Suprapubic skin (tissue), 4 donors: ENCODE measurements around the gene TSPAN13. TPM values are rescaled to one million over a fixed set of nuclear protein-coding genes. Genes with fewer than 3 reads are reported as not detected.

Source experiments
- DNase-seq, 2 donors: peaks; one replicate each; pipeline ENCODE4 v3.0.0-alpha.2; 2019; ENCODE audit warnings: low spot score in 2 of 2
- H3K27ac ChIP-seq: fragments of 200-600 bp; sonication (generic); one replicate; pipeline ENCODE4 v1.5.1; 2019
- H3K27me3 ChIP-seq: fragments of 200-600 bp; sonication (generic); one replicate; pipeline ENCODE4 v1.5.1; 2019
- H3K36me3 ChIP-seq: fragments of 200-600 bp; sonication (generic); one replicate; pipeline ENCODE4 v1.5.1; 2019
- H3K4me1 ChIP-seq: fragments of 200-600 bp; sonication (generic); one replicate; pipeline ENCODE4 v1.5.1; 2019
- H3K4me3 ChIP-seq: fragments of 200-600 bp; sonication (generic); one replicate; pipeline ENCODE4 v1.5.1; 2019; ENCODE audit warnings: mild to moderate bottlenecking
- H3K9me3 ChIP-seq: fragments of 200-600 bp; sonication (generic); one replicate; pipeline ENCODE4 v1.5.1; 2019
- CTCF ChIP-seq, 2 donors: fragments of 200-600 bp in 1 of 2; fragments of 450-650 bp in 1 of 2; sonication (generic) in 1 of 2; IDR thresholded peaks; one replicate each; pipeline ENCODE4 v1.5.1; 2016 to 2019; ENCODE audit warnings: antibody characterized with exemption in 2 of 2, mild to moderate bottlenecking in 1 of 2, moderate library complexity in 1 of 2
- EP300 ChIP-seq: sonication (generic); formaldehyde crosslinking; IDR thresholded peaks from one replicate; pipeline ENCODE4 v1.6.1; 2017; ENCODE audit warnings: antibody characterized with exemption
- POLR2A ChIP-seq, 2 donors: fragments of 450-650 bp; IDR thresholded peaks; one replicate each; pipeline ENCODE4 v1.6.1; 2017; ENCODE audit warnings: antibody characterized with exemption in 2 of 2, mild to moderate bottlenecking in 2 of 2, moderate library complexity in 2 of 2
- POLR2AphosphoS5 ChIP-seq, 3 donors: sonication (generic); formaldehyde crosslinking; IDR thresholded peaks; one replicate each; pipeline ENCODE4 v1.6.1; 2017; ENCODE audit warnings: antibody characterized with exemption in 3 of 3
- WGBS: methylation state at CpG from one replicate; pipeline ENCODE4 v1.1.5; 2018; 5-methylcytosine and 5-hydroxymethylcytosine counted together
- total RNA-seq, 4 donors: library from RNA; depleted of rRNA; stranded (reverse); fragments of >200 nt; gene quantifications; one replicate each; pipeline ENCODE4 v1.1.0, GENCODE V29; 2016

Gene TSPAN13
- total RNA-seq, 4 donors from 2014 or later, result 6.9 to 17.2 (median 12.4) TPM

DNA sequence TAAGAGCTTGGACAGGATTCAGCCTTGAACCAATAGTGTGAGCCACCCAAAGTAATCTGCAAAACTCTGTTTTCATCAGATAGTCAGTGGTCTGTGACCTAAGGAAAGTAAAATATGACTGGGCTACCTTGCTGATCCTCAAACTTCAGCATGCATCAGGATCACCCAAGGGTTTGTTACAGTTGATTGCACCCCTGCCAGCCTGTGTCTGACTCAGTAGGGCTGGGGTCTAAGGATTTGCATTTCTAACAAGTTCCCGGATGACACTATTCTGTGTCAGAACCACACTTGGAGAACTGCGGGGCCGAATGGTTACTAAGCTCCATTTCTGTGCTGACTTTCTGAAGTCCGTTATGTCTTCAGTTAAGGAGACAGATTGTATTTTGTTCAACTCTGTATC lies 40.6 kb upstream of the TSPAN13 start:
- no peak overlapping the region for H3K4me3 ChIP-seq

GRCh38 chr7:16715928-16716327 lies 37.6 kb upstream of the TSPAN13 start:
- no peak for TF ChIP-seq POLR2AphosphoS5 (IDR thresholded peaks at IDR 0.05)
- TF ChIP-seq CTCF (IDR thresholded peaks at IDR 0.05), result no peak
- TF ChIP-seq POLR2A (IDR thresholded peaks at IDR 0.05), result no peak
- TF ChIP-seq EP300, result no peak
- H3K27me3 ChIP-seq, result no peaks in the 10 kb centered on the region
- DNase-seq, result no peak
- no peaks in the 10 kb centered on the region for H3K4me1 ChIP-seq
- H3K36me3 ChIP-seq, result no peaks in the 10 kb centered on the region
- H3K4me3 ChIP-seq, result no peak overlapping the region
- no peak overlapping the region for H3K27ac ChIP-seq
- no peaks in the 10 kb centered on the region for H3K9me3 ChIP-seq

More for the DNA sequence above, 40.6 kb upstream of the TSPAN13 start:
- Histone ChIP-seq H3K36me3 (no peaks in the 10 kb centered on the region), H3K4me1 (no peaks in the 10 kb centered on the region), H3K27me3 (no peaks in the 10 kb centered on the region), H3K27ac (no peak overlapping the region), H3K9me3 (no peaks in the 10 kb centered on the region)
- no peak for DNase-seq
- 96% methylated on average over 4 of the region's 4 CpGs for WGBS
- TF ChIP-seq POLR2AphosphoS5 (IDR thresholded peaks at IDR 0.05) (no peak), EP300 (no peak), CTCF (IDR thresholded peaks at IDR 0.05) (no peak)

- no peak overlapping the region for H3K27ac ChIP-seq
- 85% methylated on average over 3 of the region's 3 CpGs for WGBS
Observed at GRCh38 chr7:16718111-16718656, 35.4 kb upstream of the TSPAN13 start.

DNA sequence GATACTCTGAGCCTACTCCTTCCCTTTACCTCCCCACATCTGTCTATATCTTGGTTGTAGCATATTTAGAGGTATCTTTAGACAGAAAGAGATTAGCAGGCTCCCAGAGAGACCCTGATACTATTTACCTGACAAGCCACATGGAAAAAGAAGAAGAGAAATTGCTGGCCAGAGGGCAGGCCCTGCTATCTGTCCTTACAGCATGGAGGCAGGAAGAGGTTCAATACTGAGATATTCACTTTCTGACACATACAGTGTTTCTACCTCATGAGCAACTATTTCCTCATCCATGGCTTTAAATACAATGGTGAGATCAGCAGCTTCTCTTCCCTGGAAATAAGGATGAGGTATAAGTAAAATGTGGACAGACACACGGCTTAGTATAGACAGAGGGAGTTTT lies 33.9 kb upstream of the TSPAN13 start:
- H3K36me3 ChIP-seq, result no peaks in the 10 kb centered on the region
- DNase-seq, result no peak
- WGBS, result 98% methylated on average over 1 of the region's 1 CpG
- TF ChIP-seq POLR2AphosphoS5 (IDR thresholded peaks at IDR 0.05), result no peak
- TF ChIP-seq POLR2A (IDR thresholded peaks at IDR 0.05), result no peak
- TF ChIP-seq CTCF (IDR thresholded peaks at IDR 0.05), result no peak
- TF ChIP-seq EP300, result no peak
- H3K4me1 ChIP-seq, result no peaks in the 10 kb centered on the region
- no peaks in the 10 kb centered on the region for H3K9me3 ChIP-seq
- no peaks in the 10 kb centered on the region for H3K27me3 ChIP-seq
- H3K4me3 ChIP-seq, result no peak overlapping the region
- H3K27ac ChIP-seq, result no peak overlapping the region

More at GRCh38 chr7:16718111-16718656, 35.4 kb upstream of the TSPAN13 start:
- DNase-seq, result no peak
- H3K4me3 ChIP-seq, result no peak overlapping the region
- H3K4me1 ChIP-seq, result no peaks in the 10 kb centered on the region
- H3K9me3 ChIP-seq, result no peaks in the 10 kb centered on the region
- H3K27me3 ChIP-seq, result no peaks in the 10 kb centered on the region
- no peaks in the 10 kb centered on the region for H3K36me3 ChIP-seq
- no peak for TF ChIP-seq POLR2AphosphoS5 (IDR thresholded peaks at IDR 0.05)
- no peak for TF ChIP-seq EP300
- TF ChIP-seq POLR2A (IDR thresholded peaks at IDR 0.05), result no peak
- TF ChIP-seq CTCF (IDR thresholded peaks at IDR 0.05), result no peak

DNA sequence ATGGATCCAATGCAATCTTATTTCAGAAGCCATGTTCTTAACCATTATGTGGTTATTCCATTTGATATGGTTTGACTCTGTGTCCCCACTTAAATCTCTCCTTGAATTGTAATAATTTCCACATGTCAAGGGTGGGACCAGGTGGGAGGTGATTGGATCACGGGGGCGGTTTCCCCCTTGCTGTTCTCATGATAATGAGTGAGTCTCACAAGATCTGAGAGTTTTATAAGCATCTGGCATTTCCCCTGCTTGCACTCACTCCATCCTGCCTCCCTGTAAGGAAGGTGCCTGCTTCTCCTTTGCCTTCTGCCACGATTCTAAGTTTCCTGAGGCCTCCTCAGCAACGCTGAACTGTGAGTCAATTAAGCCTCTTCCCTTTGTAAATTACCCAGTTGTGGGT lies 32.0 kb upstream of the TSPAN13 start:
- no peak for TF ChIP-seq CTCF (IDR thresholded peaks at IDR 0.05)
- TF ChIP-seq POLR2A (IDR thresholded peaks at IDR 0.05), result no peak
- H3K9me3 ChIP-seq, result no peaks in the 10 kb centered on the region
- H3K4me3 ChIP-seq, result no peak overlapping the region
- DNase-seq, result no peak
- H3K27me3 ChIP-seq, result no peaks in the 10 kb centered on the region
- no peak overlapping the region for H3K27ac ChIP-seq
- 79% methylated on average over 4 of the region's 4 CpGs for WGBS
- no peaks in the 10 kb centered on the region for H3K36me3 ChIP-seq
- H3K4me1 ChIP-seq, result no peaks in the 10 kb centered on the region
